ENCODE data around the gene STK32A.

DNA sequence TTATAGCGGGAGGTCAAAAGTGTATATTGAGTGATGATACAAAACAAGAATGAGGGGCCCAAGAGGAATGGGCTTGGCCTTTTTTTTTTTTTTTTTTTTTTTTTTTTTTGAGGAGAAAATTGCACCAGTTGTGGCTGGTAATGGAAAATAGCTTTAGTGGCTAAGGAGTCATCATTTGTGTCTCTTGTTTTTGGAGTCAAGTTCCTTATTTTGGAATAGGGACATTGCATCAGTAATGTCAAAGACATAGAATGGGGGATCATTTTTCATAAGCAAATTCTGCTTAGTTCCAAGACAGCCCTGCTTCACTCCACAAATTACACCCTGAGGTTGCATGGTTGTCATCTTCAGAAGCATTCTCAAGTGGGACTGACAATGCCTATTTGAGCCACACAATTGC is 137.4 kb downstream of the STK32A start:
- TF ChIP-seq ZNF274 (IDR thresholded peaks at IDR 0.05; ENCODE audit: low read depth, low read length) (no peak), SUZ12 (IDR thresholded peaks at IDR 0.05; ENCODE audit: extremely low read depth, insufficient read depth, insufficient read length) (no peak)
